Measurements from ENCODE around the gene MASTL.

The MASTL gene

DNA sequence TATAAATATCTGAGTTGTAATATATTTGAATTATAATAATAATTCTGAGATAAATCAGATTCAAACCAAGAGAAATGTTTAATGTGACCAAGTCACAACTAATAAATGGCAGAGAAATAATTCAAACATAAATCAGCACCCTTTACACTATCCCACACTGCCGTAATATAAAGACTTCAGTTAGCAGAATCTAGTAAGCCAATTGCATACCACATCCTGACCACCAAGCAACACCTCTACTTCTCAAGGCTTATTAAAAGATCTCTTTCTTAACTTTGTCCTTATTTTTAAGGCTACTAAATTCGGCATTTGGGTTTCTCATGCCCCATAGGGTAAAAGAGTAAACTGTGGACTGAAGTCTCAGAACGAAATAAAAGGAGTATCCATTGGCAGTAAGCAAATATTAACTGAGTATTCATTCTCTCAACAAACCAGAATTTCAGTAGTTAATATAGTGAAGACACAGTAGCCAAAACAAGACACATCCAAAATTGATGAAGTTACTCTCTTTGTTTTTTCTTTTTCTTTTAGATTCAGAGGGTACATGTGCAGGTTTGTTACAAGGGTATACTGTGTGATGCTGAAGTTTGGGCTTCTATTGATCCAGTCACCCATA lies 70.6 kb downstream of the MASTL start:
- DNase-seq, result peak in 1 of 5 donors; percentile 9

- DNase-seq, result no peak
These were observed 74.9 kb downstream of the MASTL start for GRCh38 chr10:27230022-27230421.

DNA sequence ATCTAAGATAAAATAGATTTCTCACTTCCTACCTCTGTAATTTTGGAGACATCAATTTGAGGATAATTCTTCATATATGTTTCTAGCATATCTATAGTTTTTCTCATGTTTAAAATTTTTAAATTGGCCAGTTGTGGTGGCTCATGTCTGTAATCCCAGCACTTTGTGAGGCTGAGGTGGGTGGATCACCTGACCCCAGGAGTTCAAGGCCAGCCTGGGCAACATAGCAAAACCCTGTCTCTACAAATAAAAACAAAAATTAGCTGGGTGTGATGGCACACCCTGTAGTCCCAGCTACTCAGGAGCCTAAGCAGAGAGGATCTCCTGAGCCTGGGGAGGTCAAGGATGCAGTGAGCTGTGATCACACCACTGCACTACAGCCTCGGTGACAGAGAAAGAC lies 80.6 kb downstream of the MASTL start:
- no peak for DNase-seq

Data from T-helper 1 cell (primary cell).